ENCODE data around the gene HAPLN3.

- TF ChIP-seq EZH2 (IDR thresholded peaks at IDR 0.05; ENCODE audit: borderline replicate concordance, insufficient read depth, low read length, poor library complexity, severe bottlenecking): no peak
- no peak for TF ChIP-seq CTCF (IDR thresholded peaks at IDR 0.05; ENCODE audit: poor library complexity, severe bottlenecking)
- no peak for TF ChIP-seq POLR2AphosphoS5 (IDR thresholded peaks at IDR 0.05)
- TF ChIP-seq RAD21 (conservative IDR thresholded peaks at IDR 0.05): no peak
- no peak for TF ChIP-seq TAF1 (IDR thresholded peaks at IDR 0.05; ENCODE audit: low read depth)
- TF ChIP-seq REST (IDR thresholded peaks at IDR 0.05; ENCODE audit: borderline replicate concordance): no peak
- TF ChIP-seq EP300 (conservative IDR thresholded peaks at IDR 0.05; ENCODE audit: poor library complexity, severe bottlenecking): no peak
- no peak for TF ChIP-seq MXI1 (conservative IDR thresholded peaks at IDR 0.05; ENCODE audit: poor library complexity, severe bottlenecking)
Observed at GRCh38 chr15:88896333-88897033, 1.1 kb upstream of the HAPLN3 start.

Data from neural cell (in vitro differentiated cells).